Stimulated activated naive B cell treated with anti-CD40 and anti-IgM and Interleukin-4, amounts not matched to agents 10 μg/mL and 1 μg/mL and 100 μg/mL, for 72 hours (primary cell): ENCODE results near the gene GRWD1.

Experiments used
- ATAC-seq, 2 donors: fragments of 150-1000 bp; cut with Tn5 transposase; replicated peaks; 2 replicates each; pipeline ENCODE4 v1.10.0; 2021; ENCODE audit warnings: moderate library complexity in 1 of 2
- DNase-seq: peaks from one replicate; pipeline ENCODE4 v3.0.0; 2021
- H3K27ac Mint-ChIP-seq: one replicate; pipeline ENCODE4 v1.8.0; 2022; ENCODE audit warnings: mild to moderate bottlenecking, mixed read lengths
- H3K27me3 Mint-ChIP-seq, 2 donors: one replicate each; pipeline ENCODE4 v1.8.0; 2022; ENCODE audit warnings: mixed read lengths in 2 of 2
- H3K36me3 Mint-ChIP-seq, 2 donors: one replicate each; pipeline ENCODE4 v1.8.0; 2022; ENCODE audit warnings: mixed read lengths in 2 of 2, mild to moderate bottlenecking in 1 of 2
- H3K4me1 Mint-ChIP-seq, 2 donors: one replicate each; pipeline ENCODE4 v1.8.0; 2022; ENCODE audit warnings: mixed read lengths in 2 of 2, mild to moderate bottlenecking in 1 of 2
- H3K4me3 Mint-ChIP-seq, 2 donors: one replicate each; pipeline ENCODE4 v1.8.0; 2022; ENCODE audit warnings: mild to moderate bottlenecking in 2 of 2, mixed read lengths in 2 of 2, moderate library complexity in 1 of 2
- H3K9me3 Mint-ChIP-seq, 2 donors: one replicate each; pipeline ENCODE4 v1.8.0; 2022; ENCODE audit warnings: mixed read lengths in 2 of 2, mild to moderate bottlenecking in 1 of 2

The GRWD1 gene

DNA sequence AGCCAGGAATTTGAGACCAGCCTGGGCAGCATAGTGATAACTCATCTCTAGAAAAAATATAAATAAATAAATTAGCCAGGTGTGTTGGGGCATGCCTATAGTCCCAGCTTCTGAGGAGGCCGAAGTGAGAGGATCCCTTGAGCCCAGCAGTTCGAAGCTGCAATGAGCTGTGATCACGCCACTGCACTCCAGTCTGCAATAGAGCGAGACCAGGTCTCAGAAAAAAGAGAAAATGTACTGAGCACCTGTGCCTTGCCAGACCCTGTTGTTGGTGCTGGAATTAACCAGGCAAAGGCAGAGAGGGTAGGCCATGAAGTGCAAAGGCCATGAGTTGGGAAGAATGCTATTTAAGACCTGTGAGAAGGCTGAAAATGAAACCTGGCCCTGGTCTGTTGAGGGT is 26.1 kb downstream of the GRWD1 start:
- H3K27ac Mint-ChIP-seq, result no peak overlapping the region
- ATAC-seq, result no peak
- no peaks in the 10 kb centered on the region for H3K9me3 Mint-ChIP-seq
- H3K4me3 Mint-ChIP-seq, result no peak overlapping the region
- peaks cover 14 to 46% of the 10 kb centered on the region in 2 donors for H3K4me1 Mint-ChIP-seq
- DNase-seq, result no peak
- peaks cover 39 to 47% of the 10 kb centered on the region in 2 donors for H3K36me3 Mint-ChIP-seq
- H3K27me3 Mint-ChIP-seq, result no peaks in the 10 kb centered on the region

DNA sequence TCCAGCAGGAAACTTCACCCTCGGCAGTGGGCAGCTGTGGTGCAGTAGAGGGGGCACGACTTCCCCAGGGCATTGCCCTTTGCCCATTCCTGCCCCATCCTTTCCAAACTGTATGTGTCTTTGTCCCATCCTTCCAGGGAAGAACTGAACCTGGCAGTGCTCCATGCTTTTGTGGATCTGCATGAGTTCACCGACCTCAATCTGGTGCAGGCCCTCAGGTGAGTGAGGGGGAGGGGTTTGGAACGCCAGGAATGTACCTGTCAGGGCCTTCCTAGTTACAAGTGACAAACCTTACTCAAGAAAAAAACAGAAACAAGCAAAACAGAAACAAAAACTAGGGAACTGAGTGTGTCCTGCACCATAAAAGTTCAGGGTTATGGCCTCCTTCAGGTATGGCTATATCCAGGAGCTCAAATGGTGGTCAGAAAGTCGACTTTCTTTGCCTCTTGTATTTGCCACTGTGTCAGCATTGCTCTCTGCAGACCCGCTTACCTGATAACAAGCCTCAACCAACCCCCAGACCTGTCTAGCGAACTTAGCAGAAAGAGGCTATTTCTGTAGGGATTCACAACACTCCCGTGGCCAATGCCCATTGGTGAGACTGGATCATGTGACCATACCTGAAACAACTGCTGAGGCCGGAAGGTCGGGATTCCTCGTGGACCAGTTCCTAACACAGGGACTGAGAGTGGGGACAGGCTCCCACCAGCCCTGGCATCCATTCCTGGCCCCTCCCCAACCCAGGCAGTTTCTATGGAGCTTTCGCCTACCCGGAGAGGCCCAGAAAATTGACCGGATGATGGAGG is 27.6 kb downstream of the GRWD1 start:
- Mint-ChIP-seq H3K27ac (no peak overlapping the region), H3K4me1 (peaks cover 10 to 38% of the 10 kb centered on the region in 2 donors), H3K36me3 (peaks cover 39 to 47% of the 10 kb centered on the region in 2 donors), H3K4me3 (no peak overlapping the region), H3K27me3 (no peaks in the 10 kb centered on the region), H3K9me3 (no peaks in the 10 kb centered on the region)
- DNase-seq (no peak), ATAC-seq (no peak)

DNA sequence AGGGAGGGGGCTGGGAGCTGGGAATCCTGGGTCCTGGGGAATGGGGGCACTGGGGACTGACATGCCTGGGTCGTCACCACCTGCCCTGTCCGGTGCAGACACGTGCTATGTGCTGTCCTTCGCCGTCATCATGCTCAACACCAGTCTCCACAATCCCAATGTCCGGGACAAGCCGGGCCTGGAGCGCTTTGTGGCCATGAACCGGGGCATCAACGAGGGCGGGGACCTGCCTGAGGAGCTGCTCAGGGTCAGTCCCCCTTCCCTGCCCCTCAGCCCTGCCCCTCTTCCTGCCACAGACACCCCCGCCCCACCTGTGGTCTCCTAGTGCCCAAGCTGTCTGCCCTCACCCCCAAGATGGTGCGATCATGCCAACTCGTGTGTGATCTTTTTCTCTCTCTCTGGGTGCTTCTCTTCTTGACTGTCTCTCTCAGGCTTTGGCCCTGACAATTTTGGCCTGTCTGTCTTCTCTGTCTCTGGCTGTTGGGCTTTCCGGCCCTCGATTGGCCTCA is 28.4 kb downstream of the GRWD1 start:
- ATAC-seq, result no peak
- H3K4me3 Mint-ChIP-seq, result no peak overlapping the region
- H3K36me3 Mint-ChIP-seq, result peaks cover 39 to 48% of the 10 kb centered on the region in 2 donors

DNA sequence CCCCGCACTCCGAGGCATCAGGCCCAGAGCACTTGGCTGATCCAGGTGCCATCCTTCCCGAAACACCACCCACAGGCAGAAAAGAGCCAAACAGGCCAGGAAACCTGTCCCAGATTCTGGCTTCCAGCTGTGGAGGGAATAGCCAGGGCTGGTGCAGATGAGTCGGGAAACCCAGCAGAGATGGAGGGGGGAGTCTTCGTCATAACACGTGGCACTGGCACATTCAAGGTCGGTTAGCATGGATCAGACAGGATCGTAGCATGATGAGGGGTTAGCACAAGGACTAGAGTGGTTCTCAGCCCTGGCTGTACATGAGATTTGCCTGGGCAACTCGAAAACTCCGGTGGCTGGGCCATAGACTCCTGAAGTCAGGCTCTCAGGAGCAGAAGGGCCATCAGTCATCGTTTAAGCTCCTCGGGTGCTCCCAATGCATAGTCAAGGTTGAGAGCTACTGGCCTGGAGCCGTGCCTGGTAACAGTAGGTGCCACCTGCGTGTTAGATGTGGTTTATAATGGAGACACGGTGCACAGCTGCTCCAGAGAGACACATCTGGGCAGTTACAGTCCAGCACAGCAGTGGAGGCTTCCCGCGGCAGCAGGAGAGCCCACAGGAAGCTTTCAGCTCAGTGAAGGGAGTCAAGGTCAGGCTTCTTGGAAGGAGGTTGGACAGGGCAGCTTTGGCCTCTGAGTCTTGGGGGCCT is 29.7 kb downstream of the GRWD1 start:
- no peaks in the 10 kb centered on the region for H3K27me3 Mint-ChIP-seq
- DNase-seq (no peak), ATAC-seq (no peak)
- peaks cover 11 to 36% of the 10 kb centered on the region in 2 donors for H3K4me1 Mint-ChIP-seq
- peaks cover 37 to 54% of the 10 kb centered on the region in 2 donors for H3K36me3 Mint-ChIP-seq
- no peak overlapping the region for H3K27ac Mint-ChIP-seq
- no peak overlapping the region for H3K4me3 Mint-ChIP-seq
- no peaks in the 10 kb centered on the region for H3K9me3 Mint-ChIP-seq

More for the DNA sequence above, 28.4 kb downstream of the GRWD1 start:
- no peak for DNase-seq
- Mint-ChIP-seq H3K9me3 (no peaks in the 10 kb centered on the region), H3K27ac (peak overlapping the region; percentile 53), H3K27me3 (no peaks in the 10 kb centered on the region), H3K4me1 (peaks cover 8 to 33% of the 10 kb centered on the region in 2 donors)

DNA sequence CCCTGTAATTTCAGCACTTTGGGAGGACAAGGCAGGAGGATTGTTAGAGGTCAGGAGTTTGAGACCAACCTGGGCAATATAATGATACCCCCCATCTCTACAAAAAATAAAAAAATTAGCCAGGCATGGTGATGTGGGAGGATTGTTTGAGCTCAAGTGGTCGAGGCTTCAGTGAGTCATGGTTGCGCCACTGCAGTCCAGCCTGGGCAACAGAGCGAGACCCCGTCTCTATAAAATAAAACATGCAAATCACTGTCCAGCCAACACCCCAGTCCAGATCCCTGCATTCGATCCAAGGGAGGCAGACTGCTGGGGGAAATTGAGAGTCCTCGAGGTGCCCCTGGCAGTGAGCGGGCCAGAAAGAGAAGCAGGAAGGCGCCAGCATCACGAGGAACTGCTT is 30.4 kb downstream of the GRWD1 start:
- ATAC-seq (no peak), DNase-seq (no peak)
- Mint-ChIP-seq H3K27me3 (no peaks in the 10 kb centered on the region), H3K4me3 (no peak overlapping the region), H3K4me1 (peaks cover 14 to 36% of the 10 kb centered on the region in 2 donors), H3K36me3 (peaks cover 34 to 50% of the 10 kb centered on the region in 2 donors), H3K27ac (peak overlapping the region; percentile 31), H3K9me3 (no peaks in the 10 kb centered on the region)

DNA sequence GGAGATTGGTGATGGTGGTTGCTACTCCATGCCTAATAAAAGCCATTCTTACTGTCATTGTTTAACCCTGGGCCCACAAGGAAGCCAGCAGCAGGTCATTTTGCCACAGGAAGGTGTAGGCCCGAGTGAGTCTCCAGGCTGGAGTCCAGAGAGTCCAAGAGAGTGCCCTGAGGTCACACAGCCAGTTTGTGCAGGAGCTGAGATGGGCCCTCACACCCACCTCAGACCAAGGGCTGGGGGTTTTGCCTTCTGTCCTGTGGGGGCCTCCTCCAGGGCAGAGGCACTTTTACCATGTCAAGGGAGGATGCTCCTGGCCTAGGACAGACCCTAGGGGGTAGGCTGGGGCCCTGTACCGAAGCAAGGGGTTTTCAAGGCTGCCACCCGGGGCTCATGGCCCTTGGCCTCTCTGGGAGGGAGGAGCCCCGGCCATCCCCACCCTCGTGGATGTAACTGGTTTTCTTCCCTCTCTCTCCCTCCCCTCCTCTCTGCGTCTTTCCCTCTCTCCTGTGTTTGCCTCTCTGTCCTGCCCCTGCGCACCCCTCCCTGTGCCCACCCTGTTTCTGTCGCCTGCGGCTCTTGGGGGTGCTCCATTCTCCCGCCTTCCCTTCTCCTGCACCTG is 31.4 kb downstream of the GRWD1 start:
- DNase-seq, result no peak
- no peak for ATAC-seq
- Mint-ChIP-seq H3K36me3 (peaks cover 31 to 42% of the 10 kb centered on the region in 2 donors), H3K4me1 (peaks cover 19 to 35% of the 10 kb centered on the region in 2 donors), H3K4me3 (no peak overlapping the region), H3K27ac (peak overlapping the region; percentile 47), H3K27me3 (no peaks in the 10 kb centered on the region), H3K9me3 (no peaks in the 10 kb centered on the region)

DNA sequence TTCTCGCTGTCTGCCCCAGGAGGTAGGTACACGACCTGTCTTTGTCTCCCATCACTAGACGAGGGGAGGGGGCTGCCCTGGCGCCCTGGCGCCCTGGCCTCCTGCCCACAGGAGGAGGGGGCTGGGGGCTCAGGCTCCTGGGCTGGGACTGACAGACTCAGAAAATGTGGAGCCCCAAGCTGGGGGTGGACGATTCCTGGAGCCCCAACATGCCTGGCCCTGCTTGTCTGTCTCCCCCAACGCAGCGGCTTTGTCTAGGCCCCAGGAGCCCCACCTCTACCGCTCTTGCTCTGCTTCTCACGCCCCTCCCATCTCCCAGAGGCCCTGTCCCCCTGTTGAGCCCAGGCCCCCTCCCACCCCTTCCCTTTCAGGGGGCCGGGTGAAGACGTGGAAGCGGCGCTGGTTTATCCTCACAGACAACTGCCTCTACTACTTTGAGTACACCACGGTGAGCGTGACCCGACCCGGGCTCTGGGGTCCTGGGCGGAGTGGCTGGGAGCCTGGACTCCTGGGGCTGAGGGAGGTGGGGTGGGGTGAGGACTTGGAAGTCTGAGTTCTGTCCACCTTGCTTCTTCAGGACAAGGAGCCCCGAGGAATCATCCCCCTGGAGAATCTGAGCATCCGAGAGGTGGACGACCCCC is 32.0 kb downstream of the GRWD1 start:
- ATAC-seq, result no peak
- Mint-ChIP-seq H3K27me3 (no peaks in the 10 kb centered on the region), H3K4me1 (peaks cover 17 to 30% of the 10 kb centered on the region in 2 donors), H3K4me3 (no peak overlapping the region), H3K9me3 (no peaks in the 10 kb centered on the region), H3K27ac (peak overlapping the region; percentile 56), H3K36me3 (peaks cover 26 to 37% of the 10 kb centered on the region in 2 donors)
- DNase-seq, result no peak

DNA sequence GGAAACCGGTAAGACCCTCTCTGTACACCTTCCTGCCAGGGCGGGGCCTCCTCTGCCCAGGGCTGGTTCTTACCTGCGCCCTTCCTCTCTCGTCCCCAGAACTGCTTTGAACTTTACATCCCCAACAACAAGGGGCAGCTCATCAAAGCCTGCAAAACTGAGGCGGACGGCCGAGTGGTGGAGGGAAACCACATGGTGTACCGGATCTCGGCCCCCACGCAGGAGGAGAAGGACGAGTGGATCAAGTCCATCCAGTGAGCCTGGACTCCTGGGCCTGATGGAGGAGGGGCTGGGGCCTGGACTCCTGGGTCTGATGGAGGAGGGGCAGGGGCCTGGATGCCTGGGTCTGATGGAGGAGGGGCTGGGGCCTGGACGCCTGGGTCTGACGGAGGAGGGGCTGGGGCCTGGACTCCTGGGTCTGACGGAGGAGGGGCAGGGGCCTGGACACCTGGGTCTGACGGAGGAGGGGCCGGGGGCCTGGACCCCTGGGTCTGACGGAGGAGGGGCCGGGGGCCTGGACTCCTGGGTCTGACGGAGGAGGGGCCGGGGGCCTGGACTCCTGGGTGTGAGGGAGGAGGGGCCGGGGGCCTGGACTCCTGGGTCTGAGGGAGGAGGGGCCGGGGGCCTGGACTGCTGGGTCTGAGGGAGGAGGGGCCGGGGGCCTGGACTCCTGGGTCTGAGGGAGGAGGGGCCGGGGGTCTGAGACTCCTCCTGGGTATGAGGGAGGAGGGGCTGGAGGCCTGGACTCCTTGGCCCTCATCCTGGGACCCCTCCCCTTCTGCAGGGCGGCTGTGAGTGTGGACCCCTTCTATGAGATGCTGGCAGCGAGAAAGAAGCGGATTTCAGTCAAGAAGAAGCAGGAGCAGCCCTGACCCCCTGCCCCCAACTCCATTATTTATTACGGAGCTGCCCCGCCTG is 32.8 kb downstream of the GRWD1 start:
- Mint-ChIP-seq H3K9me3 (no peaks in the 10 kb centered on the region), H3K36me3 (peaks cover 20 to 29% of the 10 kb centered on the region in 2 donors), H3K27ac (no peak overlapping the region), H3K27me3 (peaks cover 0 to 3% of the 10 kb centered on the region in 2 donors), H3K4me1 (peaks cover 17 to 26% of the 10 kb centered on the region in 2 donors), H3K4me3 (no peak overlapping the region)
- DNase-seq (no peak), ATAC-seq (no peak)

DNA sequence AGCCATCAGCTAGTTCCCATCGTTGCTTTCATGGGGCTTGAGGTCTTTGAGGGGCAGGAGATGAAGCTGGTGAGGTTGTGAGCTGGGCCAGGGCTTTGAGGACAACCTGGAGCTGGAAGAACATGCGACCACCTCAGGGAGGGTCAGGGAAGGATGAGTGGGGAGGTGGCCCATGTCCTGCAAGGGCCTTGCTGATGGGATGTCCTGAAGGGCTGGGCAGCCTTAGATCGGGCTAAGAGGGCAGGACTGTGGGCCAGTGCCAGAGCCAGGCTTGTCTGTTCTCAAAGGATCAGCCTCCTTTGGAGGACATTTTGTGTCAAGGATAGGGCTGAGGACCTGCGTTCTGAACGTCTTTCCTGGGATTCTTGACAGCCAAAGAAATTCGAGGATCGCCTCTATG is 33.9 kb downstream of the GRWD1 start:
- DNase-seq (no peak), ATAC-seq (no peak)
- H3K27me3 Mint-ChIP-seq, result peaks cover 0 to 10% of the 10 kb centered on the region in 2 donors
- peaks cover 12 to 21% of the 10 kb centered on the region in 2 donors for H3K36me3 Mint-ChIP-seq
- no peaks in the 10 kb centered on the region for H3K9me3 Mint-ChIP-seq
- H3K4me3 Mint-ChIP-seq, result peak overlapping the region; percentile 85 to 94
- H3K4me1 Mint-ChIP-seq, result peaks cover 14 to 20% of the 10 kb centered on the region in 2 donors
- H3K27ac Mint-ChIP-seq, result no peak overlapping the region

DNA sequence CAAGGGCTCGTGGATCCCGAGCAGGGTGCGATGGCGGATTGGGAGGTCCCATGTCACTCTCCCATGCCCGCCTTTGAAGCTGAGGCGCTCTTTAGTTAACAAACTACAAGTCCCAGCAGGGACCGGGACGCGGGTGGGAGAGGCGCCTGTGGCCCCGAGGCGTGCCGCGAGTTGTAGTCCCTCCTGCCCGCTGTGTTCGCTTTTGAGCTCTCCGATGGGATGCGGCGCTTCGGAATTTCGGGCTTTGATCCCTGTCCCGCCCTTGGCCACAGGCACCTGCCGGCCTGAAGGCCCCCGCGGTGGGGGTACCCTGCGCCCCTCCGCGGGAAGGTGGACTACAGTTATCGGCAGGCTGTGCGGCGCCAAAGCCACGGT is 34.4 kb downstream of the GRWD1 start:
- H3K27me3 Mint-ChIP-seq, result peaks cover 0 to 10% of the 10 kb centered on the region in 2 donors

DNA sequence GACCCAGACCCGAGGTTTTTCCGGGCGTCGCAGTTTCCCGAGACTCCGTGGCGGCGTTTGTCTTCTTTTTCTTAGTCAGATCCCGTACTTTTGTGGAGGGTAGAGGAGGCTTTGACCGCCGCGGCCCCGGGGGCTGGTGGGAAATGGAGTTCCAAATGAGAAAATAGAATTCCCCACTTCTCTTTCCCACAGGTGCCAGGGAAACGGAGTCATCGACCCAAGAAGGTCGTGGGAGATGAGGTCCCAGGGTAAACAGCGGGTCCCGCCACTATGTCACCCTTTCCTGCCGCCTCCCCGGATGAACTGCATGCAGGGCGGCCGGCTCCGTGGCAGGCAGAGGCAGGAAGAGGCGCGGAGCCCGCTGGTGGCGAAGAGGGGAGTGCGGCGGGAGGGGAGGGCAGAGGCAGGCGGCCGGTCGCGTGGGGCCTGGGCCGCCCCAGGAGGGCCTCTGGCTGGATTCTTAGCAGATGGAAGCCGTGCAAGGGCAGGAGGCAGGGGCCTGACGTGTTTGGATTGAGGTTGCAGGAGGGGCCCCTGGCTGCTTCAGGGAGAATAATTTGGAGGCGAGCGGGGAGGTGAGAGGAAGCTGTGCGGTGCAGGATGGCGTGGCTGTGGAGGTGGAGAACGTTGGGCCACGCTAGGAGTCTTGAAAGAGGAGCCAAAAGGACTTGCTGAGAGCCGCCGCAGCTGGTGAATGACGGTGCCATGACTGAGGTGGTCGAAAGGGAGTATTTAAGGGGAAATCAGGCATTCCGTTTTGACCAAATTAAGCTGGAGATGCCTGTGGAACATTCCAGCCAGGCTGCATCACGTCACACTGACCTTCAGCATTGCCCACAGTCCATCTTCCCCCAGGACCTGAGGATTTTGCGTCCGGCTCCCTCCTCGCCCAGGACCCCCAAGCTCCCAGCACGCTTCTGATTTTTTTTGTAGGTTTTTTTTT is 35.0 kb downstream of the GRWD1 start:
- H3K27ac Mint-ChIP-seq, result peak overlapping the region; percentile 93
- H3K4me1 Mint-ChIP-seq, result peaks cover 14 to 19% of the 10 kb centered on the region in 2 donors
- ATAC-seq, result peak; percentile 81 to 85
- H3K36me3 Mint-ChIP-seq, result peaks cover 2 to 12% of the 10 kb centered on the region in 2 donors
- H3K27me3 Mint-ChIP-seq, result peaks cover 0 to 10% of the 10 kb centered on the region in 2 donors
- peak overlapping the region; percentile 85 to 94 for H3K4me3 Mint-ChIP-seq
- no peaks in the 10 kb centered on the region for H3K9me3 Mint-ChIP-seq
- DNase-seq, result no peak

More for the DNA sequence above, 34.4 kb downstream of the GRWD1 start:
- Mint-ChIP-seq H3K4me1 (peaks cover 14 to 19% of the 10 kb centered on the region in 2 donors), H3K27ac (peak overlapping the region; percentile 93), H3K4me3 (peak overlapping the region; percentile 85 to 94), H3K36me3 (peaks cover 8 to 16% of the 10 kb centered on the region in 2 donors), H3K9me3 (no peaks in the 10 kb centered on the region)
- ATAC-seq (peak; percentile 52 to 61), DNase-seq (no peak)

DNA sequence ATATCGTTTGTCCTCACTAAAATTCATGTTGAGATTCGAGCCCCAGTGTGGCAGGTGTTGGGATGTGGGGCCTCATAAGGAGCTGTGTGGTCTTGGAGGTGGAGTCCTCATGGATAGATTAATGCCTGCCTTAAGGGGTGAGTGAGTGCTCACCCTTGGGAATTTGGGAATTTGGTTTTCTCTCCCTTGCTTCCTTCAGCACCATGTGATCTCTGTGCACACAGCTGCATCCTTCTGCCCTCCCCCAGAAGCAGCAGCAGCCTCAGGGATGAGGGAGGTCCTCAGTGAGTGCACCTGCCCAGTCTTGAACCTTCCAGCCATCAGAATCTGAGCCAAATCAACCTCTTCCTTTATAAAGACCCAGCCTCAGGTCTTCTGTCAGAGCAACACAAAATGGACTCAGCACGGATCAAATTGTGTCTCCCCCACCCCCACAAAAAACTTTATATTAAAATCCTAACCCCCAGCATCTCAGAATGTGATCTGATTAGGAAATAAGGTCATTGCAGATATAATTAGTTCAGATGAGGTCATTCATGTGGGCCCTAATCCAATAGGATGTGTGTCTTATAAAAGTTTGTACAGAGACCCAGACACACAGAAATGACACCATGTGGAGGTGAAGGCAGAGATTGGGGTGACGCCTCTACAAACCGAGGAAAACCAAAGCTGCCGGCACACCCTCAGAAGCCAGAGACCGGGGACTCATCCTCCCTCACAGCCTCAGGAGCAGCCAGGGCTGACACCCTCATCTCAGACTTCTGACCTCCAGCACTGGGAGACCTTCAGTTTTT is 36.3 kb downstream of the GRWD1 start:
- Mint-ChIP-seq H3K4me3 (peak overlapping the region in 1 of 2 donors; percentile 94), H3K4me1 (peaks cover 14 to 19% of the 10 kb centered on the region in 2 donors), H3K27me3 (peaks cover 5 to 15% of the 10 kb centered on the region in 2 donors), H3K9me3 (no peaks in the 10 kb centered on the region), H3K27ac (peak overlapping the region; percentile 20), H3K36me3 (peaks cover 0 to 7% of the 10 kb centered on the region in 2 donors)
- DNase-seq (no peak), ATAC-seq (no peak)
